8988T (cell line): ENCODE data around the gene GYPA.
"Not testable (repeated sequence)": the region's sequence is repeated elsewhere in the genome, so short reads cannot be mapped to it uniquely, and the experiment has no call there.

Experiments used
- DNase-seq: peaks from one replicate; pipeline ENCODE4 v3.0.0; 2011

Gene GYPA

DNA sequence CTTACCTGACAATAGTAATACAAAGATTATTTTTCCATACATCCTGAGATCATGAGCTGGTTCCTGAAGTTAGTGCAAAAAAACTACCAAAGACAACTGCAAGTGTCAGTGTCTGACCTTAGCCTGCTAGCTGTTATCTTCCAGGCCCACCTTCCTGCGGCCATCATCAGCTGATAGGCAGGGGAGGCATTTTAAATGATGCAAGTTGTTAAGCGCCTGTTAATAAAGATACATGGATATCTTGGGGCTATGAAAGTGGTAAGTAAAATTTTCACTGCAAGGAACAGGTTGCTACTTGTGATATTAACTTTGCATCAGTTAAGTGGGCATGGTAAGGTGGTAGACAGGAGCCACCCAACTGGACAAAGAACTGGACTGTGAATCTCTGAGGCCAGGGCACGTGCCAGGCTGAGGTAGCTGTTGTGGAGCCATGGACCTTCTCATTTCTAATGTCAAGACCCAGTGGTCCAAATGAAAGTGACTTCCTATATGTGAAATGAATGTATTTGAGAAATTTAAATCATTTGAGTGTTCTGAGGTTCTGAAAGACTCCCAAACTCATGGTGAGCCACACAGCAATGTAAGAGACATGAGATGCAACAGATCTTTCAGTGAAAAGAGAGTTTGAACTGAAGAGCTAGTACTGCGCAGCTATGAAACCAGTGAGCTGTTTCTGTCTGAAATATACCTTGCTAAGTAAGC lies at the start of gene GYPA:
TSS of gene GYPA (minus strand) at position 125 of the 702 bp plus-strand sequence. CDS start at position 42, 83 bp downstream.
- not testable (repeated sequence) for DNase-seq

- no peak for DNase-seq
Observed at GRCh38 chr4:144190009-144190408, 49.5 kb upstream of the GYPA start.

- DNase-seq = no peak
Observed at GRCh38 chr4:144189121-144189520, 48.6 kb upstream of the GYPA start.

DNA sequence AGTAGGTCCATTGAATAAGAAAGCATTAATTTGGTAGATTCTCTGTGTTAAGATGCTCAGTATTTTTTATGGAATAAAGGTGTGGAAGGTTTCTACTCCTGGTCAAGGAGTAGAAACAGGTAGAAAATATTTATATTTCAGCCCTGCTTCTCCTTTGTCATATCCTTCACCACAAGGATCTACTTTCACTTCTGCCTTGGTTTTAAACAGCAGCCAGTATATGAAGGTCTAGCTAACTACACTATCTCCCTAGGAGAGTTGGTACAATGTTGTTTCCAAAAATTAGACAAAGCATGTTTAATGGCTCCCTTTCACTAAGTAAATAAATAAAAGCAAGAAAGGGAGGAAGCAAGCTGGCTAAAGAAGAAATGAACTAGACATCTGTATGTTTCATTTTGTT lies 44.6 kb upstream of the GYPA start:
- no peak for DNase-seq

- DNase-seq = no peak
Observed at GRCh38 chr4:144183165-144183564, 42.6 kb upstream of the GYPA start.

DNA sequence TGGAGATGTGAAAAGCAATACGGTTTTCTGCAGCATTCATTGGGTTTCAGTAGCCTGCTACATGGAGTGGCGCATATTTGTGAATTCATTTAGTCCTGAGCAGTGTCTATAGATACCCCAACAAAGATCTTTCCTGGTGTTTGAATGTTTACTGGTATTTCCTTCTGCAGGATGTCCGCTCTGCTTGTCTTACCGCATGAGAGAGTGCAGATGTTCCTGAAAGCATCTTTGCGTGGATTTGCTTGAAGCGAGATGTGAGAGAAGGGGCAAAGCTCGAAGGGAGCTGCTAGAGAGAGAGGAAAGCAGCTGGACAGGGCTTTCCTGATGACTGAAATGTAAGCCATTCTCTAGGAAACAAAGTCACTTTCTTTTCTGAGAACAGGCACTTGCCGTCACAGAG lies 40.9 kb upstream of the GYPA start:
- DNase-seq = no peak

DNA sequence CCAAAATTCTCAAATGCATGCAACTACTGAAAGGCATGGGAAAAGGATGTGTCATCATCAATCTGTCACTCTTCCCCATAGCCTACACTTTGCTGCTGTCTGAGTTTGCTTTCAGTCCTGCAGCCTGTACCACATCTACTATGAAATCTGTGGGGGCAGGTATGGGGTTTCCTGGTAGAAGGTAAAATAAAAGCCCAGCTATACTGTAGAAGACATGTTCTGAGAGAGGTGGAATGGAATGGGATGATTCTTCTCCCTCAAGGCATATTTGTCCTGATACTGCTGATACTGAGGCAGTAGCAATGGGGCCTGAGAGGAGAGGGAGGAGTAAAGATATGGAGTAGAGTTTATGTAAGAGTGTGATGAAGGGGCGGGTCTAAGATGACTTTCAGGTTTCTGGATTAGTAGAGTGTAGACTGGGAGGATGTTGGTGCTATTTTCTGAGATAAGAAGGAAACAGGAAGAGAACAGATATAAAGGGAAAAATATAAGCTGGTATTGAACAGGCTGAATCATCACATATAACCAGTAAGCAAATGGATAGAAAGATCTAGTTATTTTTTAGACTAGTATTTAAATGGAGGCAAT lies 38.7 kb upstream of the GYPA start:
- no peak for DNase-seq

DNA sequence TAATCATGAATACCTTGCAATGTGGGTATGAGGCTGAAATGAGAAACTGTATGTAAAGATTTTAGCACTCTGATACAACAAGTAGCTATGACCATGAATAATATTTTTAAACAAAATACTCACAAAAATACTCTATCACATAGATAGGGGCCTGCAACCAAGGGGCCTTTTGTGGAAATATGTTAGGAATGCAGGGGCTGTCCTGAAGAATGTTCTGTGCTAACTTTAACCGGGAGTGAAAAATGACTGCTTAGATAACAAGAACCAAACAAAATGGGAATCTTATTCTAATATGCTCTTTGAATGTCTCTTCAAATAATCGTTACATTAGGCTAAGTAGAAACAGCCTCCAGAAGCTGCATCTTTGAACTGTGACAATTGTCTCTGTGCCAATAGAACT lies 37.9 kb upstream of the GYPA start:
- no peak for DNase-seq

- DNase-seq = no peak
Observed at GRCh38 chr4:144176476-144176875, 36.0 kb upstream of the GYPA start.

DNA sequence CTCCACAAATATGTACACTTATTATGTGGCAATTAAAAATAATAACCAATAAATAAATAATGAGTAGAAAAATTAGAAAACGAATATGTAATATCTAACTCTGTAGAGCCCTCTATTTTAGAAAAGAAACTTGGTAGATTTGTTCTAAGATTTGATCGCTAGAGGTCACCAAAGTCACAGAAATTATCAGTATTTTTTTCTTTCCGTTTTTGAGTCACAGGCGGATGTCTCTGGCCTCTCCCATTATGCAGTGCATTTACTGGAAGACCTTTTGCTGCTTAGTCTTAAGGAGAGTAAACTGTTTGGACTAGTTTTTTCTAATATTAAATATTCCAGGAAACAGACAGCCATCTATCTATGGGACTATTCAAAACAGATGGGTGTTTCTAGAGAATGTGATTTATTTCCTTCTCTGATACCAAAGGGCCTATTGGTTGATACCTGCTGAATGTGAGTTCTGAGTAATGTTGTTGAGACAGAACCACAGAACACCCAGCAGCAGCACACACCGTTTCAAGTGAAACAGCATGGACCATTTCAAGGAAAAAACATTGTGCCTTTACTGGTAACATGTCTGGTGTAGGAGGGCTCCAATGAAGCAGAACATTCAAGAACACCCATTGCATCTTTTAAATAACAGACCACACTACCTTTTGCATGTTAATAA lies 34.0 kb upstream of the GYPA start:
- DNase-seq = no peak

DNA sequence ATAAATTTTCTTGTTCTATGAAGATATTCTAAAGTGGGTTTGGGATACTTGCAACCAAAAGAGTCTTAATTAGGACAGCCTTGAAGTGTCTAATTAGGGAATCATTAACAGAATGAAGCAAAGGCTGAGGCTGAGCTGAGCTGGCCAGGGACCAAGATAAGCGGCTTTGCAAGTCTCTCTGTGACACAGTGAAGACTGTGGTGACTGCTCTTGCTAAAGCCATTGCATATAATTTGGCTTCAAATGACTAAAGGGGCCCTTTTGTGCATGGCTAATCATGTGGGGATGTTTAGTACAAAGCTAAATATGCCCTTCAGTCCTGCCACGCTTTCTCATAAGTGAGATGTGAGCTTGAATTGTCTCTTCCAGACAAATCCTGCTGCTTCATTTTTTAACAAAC lies 31.2 kb upstream of the GYPA start:
- no peak for DNase-seq

GRCh38 chr4:144169211-144169610 lies 28.7 kb upstream of the GYPA start:
- DNase-seq = no peak

DNA sequence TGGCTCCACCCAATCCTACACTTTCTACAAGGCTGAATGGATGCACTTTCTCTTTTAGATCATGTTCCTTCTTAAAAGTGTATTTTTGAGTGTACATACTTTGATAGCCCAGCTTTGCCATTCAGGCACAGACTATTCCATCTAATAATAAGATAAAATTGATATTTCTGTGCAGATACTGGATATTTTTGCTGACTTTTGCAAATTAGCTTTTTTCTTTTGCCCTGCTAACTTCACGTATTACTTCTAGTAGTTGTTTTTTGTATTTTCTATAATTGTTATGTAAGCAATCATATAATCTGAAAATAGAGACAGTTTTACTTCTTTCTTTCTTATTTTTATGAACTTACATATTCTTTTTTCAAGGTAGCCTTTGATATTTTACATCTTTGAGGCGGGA lies 13.5 kb upstream of the GYPA start:
- no peak for DNase-seq

- DNase-seq = not testable (repeated sequence)
Observed at GRCh38 chr4:144142690-144143326, 2.3 kb upstream of the GYPA start.

- no peak for DNase-seq
Observed at GRCh38 chr4:144141493-144141892, 975 bp upstream of the GYPA start.

DNA sequence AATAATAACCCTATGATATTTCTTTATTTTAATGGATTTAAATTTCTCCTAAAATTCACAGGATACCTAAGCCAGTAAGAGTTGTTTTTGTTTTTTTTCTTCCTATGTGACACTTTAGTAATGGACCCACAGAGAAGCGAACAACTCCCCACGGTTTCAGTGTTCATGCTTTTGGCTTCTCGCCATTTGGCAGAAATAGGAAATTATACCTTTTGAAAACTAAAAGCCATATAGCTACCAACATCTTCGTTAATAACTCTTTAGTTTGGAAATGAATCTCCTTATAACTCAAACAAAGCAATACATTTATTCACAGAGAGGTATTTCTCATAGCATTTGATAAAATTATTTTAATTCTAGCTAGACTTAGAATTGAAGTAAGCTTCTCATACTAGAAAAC lies 527 bp downstream of the GYPA start:
- not testable (repeated sequence) for DNase-seq

DNA sequence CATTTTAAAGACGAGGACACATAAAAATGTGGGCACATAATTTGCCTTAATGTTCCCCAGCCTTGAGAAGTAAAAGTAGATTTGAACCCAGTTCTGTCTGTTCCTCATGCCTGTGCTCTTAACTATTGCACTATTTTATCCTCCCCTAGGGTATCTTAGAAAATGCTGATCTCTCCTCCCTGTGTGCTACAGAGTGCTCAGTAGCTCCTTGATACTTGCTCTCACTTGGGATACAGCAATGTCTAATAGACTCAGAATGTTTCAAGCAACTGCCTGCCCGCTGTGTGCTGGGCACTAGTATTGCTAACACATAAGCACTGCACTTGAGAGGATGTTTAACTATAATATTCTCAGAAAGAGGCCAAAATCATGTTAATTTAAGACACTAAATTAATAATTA lies 971 bp downstream of the GYPA start:
- DNase-seq = not testable (repeated sequence)

- not testable (repeated sequence) for DNase-seq
Observed at GRCh38 chr4:144138239-144138638, 2.3 kb downstream of the GYPA start.

DNA sequence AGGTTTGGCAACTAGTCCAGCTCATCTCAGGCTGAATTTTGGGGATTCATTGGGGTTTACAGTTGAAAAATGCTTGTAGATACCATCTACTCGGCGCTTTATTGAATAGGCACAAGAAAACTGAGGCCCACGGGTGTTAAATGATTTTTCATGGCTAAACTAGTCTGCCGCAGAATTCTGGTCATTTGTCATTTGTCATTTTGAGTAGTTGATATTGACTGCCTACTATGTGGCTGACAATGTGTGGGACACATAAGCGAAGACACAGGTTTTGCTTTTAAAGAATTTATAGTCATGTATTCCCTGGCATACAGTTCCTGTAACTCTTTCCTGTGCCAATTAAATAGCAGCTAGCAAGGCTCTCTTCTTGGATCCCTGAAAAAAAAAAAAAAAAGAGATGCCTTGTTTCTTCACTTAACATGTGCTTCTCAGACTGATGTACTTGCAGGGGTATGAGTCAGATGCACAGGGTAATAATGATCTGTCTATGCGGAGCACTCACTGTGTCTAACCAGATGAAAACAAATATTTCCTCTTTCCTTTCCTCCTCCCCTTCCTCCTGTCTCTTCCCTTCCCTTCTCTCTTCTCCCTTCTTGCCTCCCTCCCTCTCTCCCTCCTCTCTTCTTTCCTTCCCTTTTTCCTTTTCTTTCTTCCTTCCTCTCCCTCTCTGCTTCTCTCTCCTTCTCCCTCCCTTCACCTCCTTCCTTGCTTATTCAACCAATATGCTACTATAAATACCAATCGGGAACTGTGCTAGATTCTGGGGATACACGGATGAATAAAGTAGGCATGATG lies 3.2 kb downstream of the GYPA start:
- not testable (repeated sequence) for DNase-seq

DNA sequence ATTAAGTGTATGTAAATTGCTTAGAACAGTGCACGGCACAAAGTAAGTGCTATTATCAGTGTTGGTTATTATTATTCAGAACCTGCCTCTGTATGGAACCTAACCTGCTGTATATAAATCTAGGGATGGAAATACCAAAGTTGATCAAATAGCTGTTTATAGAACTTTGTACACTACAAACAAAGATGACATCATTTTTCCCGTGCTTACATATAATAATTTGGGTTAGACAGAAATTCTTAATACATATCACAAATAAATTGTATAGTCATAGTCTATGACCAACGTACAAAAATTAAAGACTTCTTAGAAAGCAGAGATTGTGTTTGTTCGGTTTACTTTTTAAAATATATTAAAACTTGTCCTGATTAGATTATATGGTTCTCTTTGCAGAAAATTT lies 4.3 kb downstream of the GYPA start:
- DNase-seq = not testable (repeated sequence)

- not testable (repeated sequence) for DNase-seq
Observed at GRCh38 chr4:144130167-144130566, 10.4 kb downstream of the GYPA start.

DNA sequence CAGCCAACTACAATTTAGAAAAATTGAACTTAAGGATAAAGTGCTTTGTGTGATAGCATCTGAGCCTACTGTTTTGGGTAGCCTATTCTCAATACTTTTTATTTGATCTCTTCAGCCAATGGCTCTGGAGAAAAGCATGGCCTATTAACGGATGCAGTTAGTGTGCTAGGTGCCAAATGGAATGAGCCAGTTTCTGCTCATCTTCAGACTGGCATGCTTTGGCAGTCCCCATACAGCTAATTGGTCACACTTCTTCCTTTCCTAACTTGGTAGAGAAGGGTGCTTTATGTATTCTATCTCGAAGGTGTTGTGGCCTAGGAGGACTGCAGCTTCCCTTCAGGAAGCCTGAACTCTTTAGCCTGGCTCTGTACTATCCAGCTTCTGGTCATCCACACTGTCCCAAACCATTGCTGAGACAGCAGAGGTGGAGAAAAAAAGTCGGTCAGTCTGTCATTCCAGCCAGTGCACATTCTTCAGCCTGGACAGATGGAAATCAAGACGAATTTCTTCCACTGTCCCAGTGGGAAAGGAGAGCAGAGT lies 11.1 kb downstream of the GYPA start:
- DNase-seq = not testable (repeated sequence)
